KMS-11 (cell line): ENCODE results near the gene MICAL2.
A peak's percentile ranks its signal among the peaks of the same experiment; 100 is the strongest.

Source experiments
- H2AFZ ChIP-seq: fragments of 200-600 bp; sonication (generic); 2 replicates; pipeline ENCODE4 v1.6.1; 2016; ENCODE audit warnings: antibody characterized with exemption, mixed run types, low read depth
- H3K27ac ChIP-seq: fragments of 200-600 bp; sonication (generic); 2 replicates; pipeline ENCODE4 v1.6.1; 2016; ENCODE audit warnings: mild to moderate bottlenecking, mixed run types
- H3K27me3 ChIP-seq: fragments of 200-600 bp; sonication (generic); 2 replicates; pipeline ENCODE4 v1.6.1; 2017; ENCODE audit warnings: mild to moderate bottlenecking, low read depth, mixed run types, moderate library complexity; ENCODE audit not compliant: insufficient read depth
- H3K36me3 ChIP-seq: fragments of 200-600 bp; sonication (generic); 2 replicates; pipeline ENCODE4 v1.6.1; 2017; ENCODE audit warnings: mild to moderate bottlenecking, mixed run types; ENCODE audit not compliant: insufficient read depth
- H3K4me1 ChIP-seq: fragments of 200-600 bp; sonication (generic); 2 replicates; pipeline ENCODE4 v1.6.1; 2016; ENCODE audit warnings: mild to moderate bottlenecking, low read depth, mixed run types; ENCODE audit not compliant: poor library complexity, severe bottlenecking
- H3K4me2 ChIP-seq: fragments of 200-600 bp; sonication (generic); 2 replicates; pipeline ENCODE4 v1.7.0; 2016; ENCODE audit warnings: mild to moderate bottlenecking, mixed run types
- H3K4me3 ChIP-seq: fragments of 200-600 bp; sonication (generic); IDR thresholded peaks from 2 replicates; pipeline ENCODE4 v1.6.1; 2017; ENCODE audit warnings: low read depth, low read length, mixed read lengths; ENCODE audit not compliant: insufficient read depth
- H3K79me2 ChIP-seq: fragments of 200-600 bp; sonication (generic); 2 replicates; pipeline ENCODE4 v1.6.1; 2016; ENCODE audit warnings: low read depth, mixed run types; ENCODE audit not compliant: insufficient read depth
- H3K9ac ChIP-seq: fragments of 200-600 bp; sonication (generic); 2 replicates; pipeline ENCODE4 v1.6.1; 2016; ENCODE audit warnings: mild to moderate bottlenecking, mixed run types
- H4K20me1 ChIP-seq: fragments of 200-600 bp; sonication (generic); 2 replicates; pipeline ENCODE4 v1.6.1; 2016; ENCODE audit warnings: mild to moderate bottlenecking, mixed run types; ENCODE audit not compliant: insufficient read depth
- TF ChIP-seq, protein P1 (sequence below): fragments of 200-600 bp; sonication (generic); conservative IDR thresholded peaks from 2 replicates; pipeline ENCODE4 v1.6.1; 2017; ENCODE audit warnings: low read depth, mild to moderate bottlenecking, antibody characterized with exemption, low read length, moderate library complexity, mixed read lengths

Gene MICAL2

DNA sequence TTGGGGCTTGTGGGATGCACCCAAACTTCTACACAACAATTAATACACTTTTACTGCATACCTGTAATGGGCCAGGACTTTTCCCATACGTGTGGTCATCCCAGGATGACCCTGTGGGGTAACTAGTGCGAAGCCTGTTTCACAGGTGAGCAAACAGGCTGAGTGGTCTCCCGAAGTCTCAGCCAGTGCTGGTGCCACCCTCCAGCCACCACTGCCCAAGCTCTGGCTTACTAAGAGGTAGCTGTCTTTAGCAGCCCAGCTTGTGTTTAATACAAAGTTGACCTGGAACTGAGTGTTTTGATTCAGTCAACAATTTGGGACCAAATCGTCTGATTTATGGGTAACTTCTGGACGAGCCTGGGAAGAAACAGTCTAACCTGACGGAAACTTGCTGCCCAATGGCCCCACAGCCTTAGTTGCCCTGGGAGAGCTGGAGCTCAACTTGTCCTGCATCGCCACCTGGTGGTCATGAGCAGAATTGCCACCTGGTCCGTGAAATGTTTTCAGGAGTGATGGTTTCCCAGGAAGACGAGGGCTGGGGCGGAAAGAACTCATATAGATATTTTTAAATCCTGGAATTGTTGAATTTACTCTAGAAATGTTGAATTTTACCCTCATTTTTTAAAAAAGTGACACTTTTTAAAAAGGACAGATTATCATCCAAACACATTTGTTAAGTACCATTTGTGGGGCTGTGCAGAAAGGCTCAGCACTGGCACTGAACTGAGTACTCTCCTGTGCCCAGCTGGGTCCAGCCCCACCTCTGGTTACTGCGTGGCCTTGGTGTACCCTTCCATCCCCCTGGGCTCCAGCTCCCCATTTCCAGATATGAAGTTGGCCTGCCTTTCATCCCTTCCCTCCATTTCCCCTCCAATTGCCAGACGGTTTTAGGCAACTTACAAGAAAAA, 171.4 kb downstream of the MICAL2 start:
- Histone ChIP-seq H3K27ac (no peak overlapping the region), H3K27me3 (no peaks in the 10 kb centered on the region), H3K79me2 (no peaks in the 10 kb centered on the region), H3K9ac (no peak overlapping the region), H2AFZ (peak overlapping the region; percentile 41; the same call in 1 of the 2 replicates), H4K20me1 (no peaks in the 10 kb centered on the region), H3K36me3 (no peaks in the 10 kb centered on the region), H3K4me1 (no peaks in the 10 kb centered on the region), H3K4me3 (no peak overlapping the region), H3K4me2 (no peak overlapping the region)
- TF ChIP-seq, protein P1, sequence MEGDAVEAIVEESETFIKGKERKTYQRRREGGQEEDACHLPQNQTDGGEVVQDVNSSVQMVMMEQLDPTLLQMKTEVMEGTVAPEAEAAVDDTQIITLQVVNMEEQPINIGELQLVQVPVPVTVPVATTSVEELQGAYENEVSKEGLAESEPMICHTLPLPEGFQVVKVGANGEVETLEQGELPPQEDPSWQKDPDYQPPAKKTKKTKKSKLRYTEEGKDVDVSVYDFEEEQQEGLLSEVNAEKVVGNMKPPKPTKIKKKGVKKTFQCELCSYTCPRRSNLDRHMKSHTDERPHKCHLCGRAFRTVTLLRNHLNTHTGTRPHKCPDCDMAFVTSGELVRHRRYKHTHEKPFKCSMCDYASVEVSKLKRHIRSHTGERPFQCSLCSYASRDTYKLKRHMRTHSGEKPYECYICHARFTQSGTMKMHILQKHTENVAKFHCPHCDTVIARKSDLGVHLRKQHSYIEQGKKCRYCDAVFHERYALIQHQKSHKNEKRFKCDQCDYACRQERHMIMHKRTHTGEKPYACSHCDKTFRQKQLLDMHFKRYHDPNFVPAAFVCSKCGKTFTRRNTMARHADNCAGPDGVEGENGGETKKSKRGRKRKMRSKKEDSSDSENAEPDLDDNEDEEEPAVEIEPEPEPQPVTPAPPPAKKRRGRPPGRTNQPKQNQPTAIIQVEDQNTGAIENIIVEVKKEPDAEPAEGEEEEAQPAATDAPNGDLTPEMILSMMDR, result peak; percentile 99

DNA sequence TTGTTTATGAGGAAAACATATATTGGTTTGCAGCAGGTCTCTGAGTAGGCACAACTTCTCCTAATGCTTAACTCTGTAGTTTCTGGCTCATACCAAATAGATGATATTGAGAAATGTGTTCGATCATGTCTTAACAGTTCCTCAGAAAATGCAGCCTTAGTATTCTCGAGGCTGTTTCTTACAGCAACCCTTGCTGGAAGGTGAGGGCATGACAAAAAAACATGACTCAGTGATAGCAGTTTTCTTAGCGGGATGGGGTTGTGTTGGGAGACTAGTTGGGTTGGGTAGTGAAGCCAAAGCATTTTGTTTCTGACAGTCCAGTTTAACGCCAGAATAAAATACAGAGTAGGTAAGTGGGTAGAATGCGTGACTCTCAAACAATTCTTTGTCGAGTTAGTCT, 172.3 kb downstream of the MICAL2 start:
- Histone ChIP-seq H3K36me3 (no peaks in the 10 kb centered on the region), H4K20me1 (no peaks in the 10 kb centered on the region), H3K9ac (no peak overlapping the region), H3K79me2 (no peaks in the 10 kb centered on the region), H3K27ac (no peak overlapping the region), H3K4me3 (no peak overlapping the region), H2AFZ (no peak overlapping the region), H3K27me3 (no peaks in the 10 kb centered on the region), H3K4me1 (peaks cover 8% of the 10 kb centered on the region), H3K4me2 (no peak overlapping the region)
- TF ChIP-seq, protein P1, result no peak

DNA sequence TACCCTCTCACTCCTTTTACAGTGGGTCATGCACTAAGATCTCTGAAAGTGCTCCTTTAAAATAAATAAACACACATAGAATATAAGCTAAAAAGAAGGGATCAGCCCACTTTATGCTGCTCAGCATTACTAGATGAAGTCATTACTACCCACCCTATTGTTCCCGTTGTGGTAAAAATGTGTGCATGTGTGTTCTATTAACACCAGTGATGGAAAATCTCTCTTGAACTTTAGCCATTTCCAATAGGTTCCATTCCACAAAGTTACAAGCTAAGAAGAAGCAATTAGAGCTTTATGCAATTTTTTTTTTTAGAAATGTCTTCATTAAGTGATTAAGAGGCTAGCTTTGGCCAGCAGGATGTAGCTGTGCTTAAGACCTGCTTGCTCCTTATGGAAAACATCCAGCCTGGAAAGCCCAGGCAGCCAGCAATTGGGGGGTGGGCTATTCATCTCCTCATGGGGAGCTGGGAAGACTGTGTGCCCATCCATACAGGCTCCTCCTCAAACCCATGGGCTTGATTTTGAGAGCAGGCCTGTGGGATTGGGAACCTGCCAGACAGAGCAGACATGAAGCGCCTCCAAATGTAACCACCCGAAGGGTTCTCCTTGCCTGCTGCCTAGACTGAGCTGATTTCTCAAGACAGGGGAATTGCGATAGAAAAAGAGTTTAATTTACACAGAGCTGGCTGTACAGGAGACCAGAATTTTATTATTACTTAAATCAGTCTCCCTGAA, 174.1 kb downstream of the MICAL2 start:
- no peaks in the 10 kb centered on the region for H3K36me3 ChIP-seq
- H3K4me3 ChIP-seq, result no peak overlapping the region
- no peak overlapping the region for H3K27ac ChIP-seq
- no peak overlapping the region for H2AFZ ChIP-seq
- H3K27me3 ChIP-seq, result no peaks in the 10 kb centered on the region
- TF ChIP-seq, protein P1, result no peak
- H3K4me2 ChIP-seq, result no peak overlapping the region
- peaks cover 25% of the 10 kb centered on the region for H3K4me1 ChIP-seq
- H3K9ac ChIP-seq, result no peak overlapping the region
- H4K20me1 ChIP-seq, result no peaks in the 10 kb centered on the region
- no peaks in the 10 kb centered on the region for H3K79me2 ChIP-seq

DNA sequence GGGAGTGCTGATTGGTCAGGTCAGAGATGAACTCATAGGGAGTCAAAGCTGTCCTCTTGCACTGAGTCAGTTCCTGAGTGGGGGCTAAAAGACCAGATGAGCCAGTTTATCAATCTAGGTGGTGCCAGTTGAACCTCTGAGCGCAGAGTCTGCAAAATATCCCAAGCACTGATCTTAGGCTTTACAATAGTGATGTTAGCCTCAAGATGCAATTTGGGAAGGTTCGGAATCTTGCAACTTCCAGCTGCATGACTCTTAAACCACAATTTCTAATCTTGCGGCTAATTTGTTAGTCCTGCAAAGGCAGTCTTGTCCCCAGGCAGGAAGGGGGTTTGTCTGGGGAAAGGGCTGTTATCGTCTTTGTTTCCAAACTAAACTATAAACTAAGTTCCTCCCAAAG, 174.7 kb downstream of the MICAL2 start:
- no peaks in the 10 kb centered on the region for H3K36me3 ChIP-seq
- H4K20me1 ChIP-seq, result no peaks in the 10 kb centered on the region
- no peak overlapping the region for H2AFZ ChIP-seq
- no peak overlapping the region for H3K4me3 ChIP-seq
- H3K9ac ChIP-seq, result no peak overlapping the region
- no peaks in the 10 kb centered on the region for H3K79me2 ChIP-seq
- no peaks in the 10 kb centered on the region for H3K27me3 ChIP-seq
- no peak overlapping the region for H3K4me2 ChIP-seq
- no peak overlapping the region for H3K27ac ChIP-seq
- TF ChIP-seq, protein P1, result no peak
- H3K4me1 ChIP-seq, result peaks cover 31% of the 10 kb centered on the region
